Astrocyte (in vitro differentiated cells and primary cell): ENCODE measurements around the gene TUB. TPM values are rescaled to one million over a fixed set of nuclear protein-coding genes. Genes with fewer than 3 reads are reported as not detected.

Source experiments
- DNase-seq: peaks from one replicate; pipeline ENCODE4 v3.0.0-alpha.2; 2010; ENCODE audit warnings: low read depth
- FAIRE-seq: peaks from 2 replicates; lab custom pipeline; 2011; peaks lifted over from hg19 to GRCh38; lab: Jason Lieb, UNC
- H2AFZ ChIP-seq: 2 replicates; pipeline ENCODE4 v1.6.0; 2012; ENCODE audit warnings: low read depth, low read length, inconsistent platforms
- H3K27ac ChIP-seq: 2 replicates; pipeline ENCODE4 v1.5.1; 2011; ENCODE audit warnings: low read depth, low read length, inconsistent platforms
- H3K27me3 ChIP-seq: 2 replicates; pipeline ENCODE4 v1.6.0; 2011; ENCODE audit warnings: low read length, inconsistent platforms; ENCODE audit not compliant: insufficient read depth
- H3K36me3 ChIP-seq: 2 replicates; pipeline ENCODE4 v1.5.1; 2011; ENCODE audit warnings: low read length, inconsistent platforms; ENCODE audit not compliant: insufficient read depth
- H3K4me1 ChIP-seq: 2 replicates; pipeline ENCODE4 v1.5.1; 2011; ENCODE audit warnings: low read length, inconsistent platforms; ENCODE audit not compliant: insufficient read depth
- H3K4me2 ChIP-seq: 2 replicates; pipeline ENCODE4 v1.6.0; 2012; ENCODE audit warnings: low read length, inconsistent platforms
- H3K4me3 ChIP-seq: 2 replicates; pipeline ENCODE4 v1.5.1; 2011; ENCODE audit warnings: low read depth, mild to moderate bottlenecking, low read length, inconsistent platforms; ENCODE audit not compliant: insufficient read depth
- H3K79me2 ChIP-seq: 2 replicates; pipeline ENCODE4 v1.6.0; 2012; ENCODE audit warnings: mild to moderate bottlenecking, low read length, inconsistent platforms; ENCODE audit not compliant: insufficient read depth
- H3K9ac ChIP-seq: 2 replicates; pipeline ENCODE4 v1.6.0; 2012; ENCODE audit warnings: mild to moderate bottlenecking, low read length, inconsistent platforms
- H3K9me3 ChIP-seq: 2 replicates; pipeline ENCODE4 v1.5.1; 2012; ENCODE audit warnings: low read depth, mild to moderate bottlenecking, low read length, inconsistent platforms; ENCODE audit not compliant: insufficient read depth
- H4K20me1 ChIP-seq: 2 replicates; pipeline ENCODE4 v1.6.0; 2012; ENCODE audit warnings: low read length, inconsistent platforms; ENCODE audit not compliant: insufficient read depth
- H3K27ac Mint-ChIP-seq: one replicate; pipeline ENCODE4 v1.8.0; 2021; ENCODE audit warnings: mild to moderate bottlenecking, mixed read lengths; ENCODE audit not compliant: unreplicated experiment
- H3K27me3 Mint-ChIP-seq: one replicate; pipeline ENCODE4 v1.8.0; 2021; ENCODE audit warnings: low read depth, mixed read lengths; ENCODE audit not compliant: unreplicated experiment
- H3K36me3 Mint-ChIP-seq: one replicate; pipeline ENCODE4 v1.8.0; 2021; ENCODE audit warnings: low read depth, mixed read lengths; ENCODE audit not compliant: unreplicated experiment
- H3K4me1 Mint-ChIP-seq: one replicate; pipeline ENCODE4 v1.8.0; 2021; ENCODE audit warnings: low read depth, mixed read lengths; ENCODE audit not compliant: unreplicated experiment
- H3K4me3 Mint-ChIP-seq: one replicate; pipeline ENCODE4 v1.8.0; 2021; ENCODE audit warnings: mild to moderate bottlenecking, moderate library complexity, mixed read lengths; ENCODE audit not compliant: unreplicated experiment
- H3K9me3 Mint-ChIP-seq: one replicate; pipeline ENCODE4 v1.8.0; 2021; ENCODE audit warnings: mild to moderate bottlenecking, mixed read lengths; ENCODE audit not compliant: unreplicated experiment
- EZH2 ChIP-seq: IDR thresholded peaks from 2 replicates; pipeline ENCODE4 v1.6.1; 2012; ENCODE audit warnings: mild to moderate bottlenecking, low read length, inconsistent platforms; ENCODE audit not compliant: insufficient read depth
- total RNA-seq: library from RNA; stranded (reverse); gene quantifications from 2 replicates; pipeline ENCODE4 v1.2.1, GENCODE V29; 2021
- TF ChIP-seq, protein P1 (sequence below): IDR thresholded peaks from 2 replicates; pipeline ENCODE4 v1.5.1; 2011; ENCODE audit warnings: low read depth, mild to moderate bottlenecking, inconsistent platforms, low read length, moderate library complexity; ENCODE audit not compliant: insufficient read depth

TUB gene
- total RNA-seq, 1 donor from 2014 or later: 5.7 TPM

DNA sequence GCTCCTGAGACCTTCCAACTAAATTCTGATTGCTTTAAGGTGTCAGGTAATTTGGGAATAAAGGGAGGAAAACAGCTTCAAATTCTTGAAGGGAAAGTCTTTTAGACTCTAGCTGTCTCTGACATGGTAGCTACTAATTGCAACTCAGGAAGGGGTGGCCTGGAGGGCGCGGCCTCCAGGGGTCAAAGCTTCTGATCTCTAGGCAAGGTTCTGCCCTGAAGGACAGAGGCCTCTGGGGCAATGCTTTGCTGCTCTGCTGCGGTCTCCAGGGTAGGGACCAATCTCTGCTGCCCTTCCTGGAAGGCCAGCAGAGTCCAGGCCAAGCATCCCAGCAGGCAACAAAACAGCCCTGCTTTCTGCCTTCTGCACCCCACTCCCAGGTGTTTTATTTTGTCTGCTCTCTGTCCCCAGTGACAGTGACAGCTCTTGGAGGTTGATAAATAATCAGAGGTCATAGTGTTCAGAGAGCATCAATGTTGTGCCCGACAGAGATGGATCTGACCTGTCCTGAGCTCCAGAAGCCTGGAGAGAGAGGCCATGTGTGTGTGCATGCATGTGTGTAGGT, 1.8 kb upstream of the TUB start:
- Histone ChIP-seq H3K9ac (no peak overlapping the region), H3K4me1 (peaks cover 11% of the 10 kb centered on the region), H3K4me2 (no peak overlapping the region), H3K36me3 (no peaks in the 10 kb centered on the region), H3K9me3 (no peaks in the 10 kb centered on the region), H2AFZ (no peak overlapping the region), H3K27ac (no peak overlapping the region), H3K27me3 (peaks cover 4% of the 10 kb centered on the region), H4K20me1 (peaks cover 17% of the 10 kb centered on the region), H3K4me3 (no peak overlapping the region), H3K79me2 (no peaks in the 10 kb centered on the region)
- FAIRE-seq: no peak
- Mint-ChIP-seq H3K36me3 (no peaks in the 10 kb centered on the region), H3K27me3 (peaks cover 43% of the 10 kb centered on the region), H3K4me1 (peaks cover 13% of the 10 kb centered on the region), H3K4me3 (no peak overlapping the region), H3K9me3 (peaks cover 5% of the 10 kb centered on the region), H3K27ac (no peak overlapping the region)
- TF ChIP-seq, protein P1, sequence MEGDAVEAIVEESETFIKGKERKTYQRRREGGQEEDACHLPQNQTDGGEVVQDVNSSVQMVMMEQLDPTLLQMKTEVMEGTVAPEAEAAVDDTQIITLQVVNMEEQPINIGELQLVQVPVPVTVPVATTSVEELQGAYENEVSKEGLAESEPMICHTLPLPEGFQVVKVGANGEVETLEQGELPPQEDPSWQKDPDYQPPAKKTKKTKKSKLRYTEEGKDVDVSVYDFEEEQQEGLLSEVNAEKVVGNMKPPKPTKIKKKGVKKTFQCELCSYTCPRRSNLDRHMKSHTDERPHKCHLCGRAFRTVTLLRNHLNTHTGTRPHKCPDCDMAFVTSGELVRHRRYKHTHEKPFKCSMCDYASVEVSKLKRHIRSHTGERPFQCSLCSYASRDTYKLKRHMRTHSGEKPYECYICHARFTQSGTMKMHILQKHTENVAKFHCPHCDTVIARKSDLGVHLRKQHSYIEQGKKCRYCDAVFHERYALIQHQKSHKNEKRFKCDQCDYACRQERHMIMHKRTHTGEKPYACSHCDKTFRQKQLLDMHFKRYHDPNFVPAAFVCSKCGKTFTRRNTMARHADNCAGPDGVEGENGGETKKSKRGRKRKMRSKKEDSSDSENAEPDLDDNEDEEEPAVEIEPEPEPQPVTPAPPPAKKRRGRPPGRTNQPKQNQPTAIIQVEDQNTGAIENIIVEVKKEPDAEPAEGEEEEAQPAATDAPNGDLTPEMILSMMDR: no peak
- TF ChIP-seq EZH2: no peak
- DNase-seq: no peak

DNA sequence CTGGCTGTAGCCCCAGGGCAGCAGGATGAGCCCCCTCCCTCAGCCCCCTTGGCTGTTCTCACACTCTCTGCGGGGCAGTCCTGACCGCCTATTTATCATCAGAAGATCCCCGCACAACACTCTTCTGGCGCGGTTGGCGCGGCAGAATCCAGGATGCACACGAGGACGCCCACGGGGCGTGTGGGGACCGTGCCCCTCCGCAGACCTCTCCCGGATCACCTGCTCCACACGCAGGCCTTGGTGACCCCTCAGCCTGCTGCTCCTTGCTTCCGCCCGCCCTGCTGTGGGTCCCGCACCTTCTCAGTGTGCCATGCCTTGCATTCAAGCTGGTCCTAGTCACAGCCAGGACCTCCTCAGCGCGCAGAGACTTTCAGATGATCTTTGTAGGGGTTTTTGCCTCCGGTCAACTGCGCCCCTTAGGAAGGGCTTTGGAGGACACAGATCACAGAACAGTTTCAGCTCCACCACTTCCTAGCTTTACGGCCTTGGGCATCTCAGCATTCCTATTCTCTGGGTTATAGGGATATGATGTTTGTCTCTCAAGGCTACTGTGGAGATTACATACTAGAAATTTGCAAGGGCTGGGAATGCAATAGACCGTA, 841 bp upstream of the TUB start:
- H3K27ac ChIP-seq: no peak overlapping the region
- H3K9ac ChIP-seq: peak overlapping the region; percentile 62
- TF ChIP-seq EZH2: no peak
- TF ChIP-seq, protein P1: no peak
- peaks cover 13% of the 10 kb centered on the region for H3K4me1 ChIP-seq
- H4K20me1 ChIP-seq: peaks cover 27% of the 10 kb centered on the region
- Mint-ChIP-seq H3K27me3 (peaks cover 46% of the 10 kb centered on the region), H3K27ac (no peak overlapping the region), H3K9me3 (peaks cover 5% of the 10 kb centered on the region), H3K36me3 (no peaks in the 10 kb centered on the region), H3K4me3 (peak overlapping the region; percentile 79), H3K4me1 (peaks cover 17% of the 10 kb centered on the region)
- no peaks in the 10 kb centered on the region for H3K36me3 ChIP-seq
- H3K4me3 ChIP-seq: peak overlapping the region; percentile 61
- DNase-seq: no peak
- peak overlapping the region; percentile 92 for H2AFZ ChIP-seq
- peak overlapping the region; percentile 89 for H3K4me2 ChIP-seq
- no peaks in the 10 kb centered on the region for H3K9me3 ChIP-seq
- FAIRE-seq: no peak
- H3K27me3 ChIP-seq: peaks cover 3% of the 10 kb centered on the region
- H3K79me2 ChIP-seq: peaks cover 3% of the 10 kb centered on the region
